GM21423 (cell line): ENCODE measurements around the gene ATG9B.

Experiments
- ATAC-seq: cut with Tn5 transposase; IDR thresholded peaks from one replicate; pipeline ENCODE4 v1.9.1; 2021; ENCODE audit warnings: mild to moderate bottlenecking, moderate library complexity; ENCODE audit not compliant: unreplicated experiment

Gene ATG9B

GRCh38 chr7:151006590-151007300 lies 17.5 kb downstream of the ATG9B start:
- ATAC-seq = no peak

- ATAC-seq = no peak
These were observed 18.7 kb downstream of the ATG9B start for GRCh38 chr7:151005566-151005965.

GRCh38 chr7:151003572-151003971 lies 20.7 kb downstream of the ATG9B start:
- ATAC-seq = no peak

GRCh38 chr7:151001546-151001945 lies 22.7 kb downstream of the ATG9B start:
- ATAC-seq = no peak

- no peak for ATAC-seq
These were observed 23.3 kb downstream of the ATG9B start for GRCh38 chr7:151000897-151001495.

GRCh38 chr7:150999497-151000230 lies 24.6 kb downstream of the ATG9B start:
- ATAC-seq = no peak

GRCh38 chr7:150999001-150999400 lies 25.3 kb downstream of the ATG9B start:
- no peak for ATAC-seq

- no peak for ATAC-seq
These were observed 26.0 kb downstream of the ATG9B start for GRCh38 chr7:150998341-150998740.

GRCh38 chr7:150997817-150998216 lies 26.5 kb downstream of the ATG9B start:
- ATAC-seq = no peak

- no peak for ATAC-seq
These were observed 27.2 kb downstream of the ATG9B start for GRCh38 chr7:150997075-150997511.

- ATAC-seq = no peak
These were observed 27.8 kb downstream of the ATG9B start for GRCh38 chr7:150996376-150997074.

- ATAC-seq = no peak
These were observed 29.3 kb downstream of the ATG9B start for GRCh38 chr7:150994838-150995510.

- ATAC-seq = no peak
These were observed 30.0 kb downstream of the ATG9B start for GRCh38 chr7:150994141-150994837.

GRCh38 chr7:150993511-150993910 lies 30.8 kb downstream of the ATG9B start:
- no peak for ATAC-seq

GRCh38 chr7:150992833-150993302 lies 31.4 kb downstream of the ATG9B start:
- no peak for ATAC-seq

GRCh38 chr7:150992051-150992640 lies 32.1 kb downstream of the ATG9B start:
- ATAC-seq = no peak

GRCh38 chr7:150990416-150991186 lies 33.7 kb downstream of the ATG9B start, which contains the start of gene NOS3:
TSS of gene NOS3 (plus strand) at chr7:150991017. CDS start at chr7:150993804, 2,787 bp downstream.
- ATAC-seq = no peak

- ATAC-seq = no peak
These were observed 34.8 kb downstream of the ATG9B start for GRCh38 chr7:150989456-150989855.
